K562 (cell line): ENCODE results near the gene UPK2. TPM values are rescaled to one million over a fixed set of nuclear protein-coding genes. Genes with fewer than 3 reads are reported as not detected.
A peak's percentile ranks its signal among the peaks of the same experiment; 100 is the strongest.

ENCODE experiments used
- BACH1 ChIP-seq: fragments of 200-800 bp; sonication (Bioruptor generic); IDR thresholded peaks from 2 replicates; pipeline ENCODE4 v1.6.1; 2016; ENCODE audit warnings: missing genetic modification characterization, missing compliant biosample characterization
- BCLAF1 ChIP-seq, 2 experiments: fragments of 450-650 bp in 1 of 2; IDR thresholded peaks; 2 replicates each; pipeline ENCODE4 v1.6.1; 2011 to 2017; ENCODE audit warnings: low read depth in 2 of 2, antibody characterized with exemption in 1 of 2, borderline replicate concordance in 1 of 2, low read length in 1 of 2, mild to moderate bottlenecking in 1 of 2, mixed read lengths in 1 of 2; ENCODE audit not compliant: control insufficient read depth in 1 of 2
- CHCHD3 ChIP-seq: fragments of 250-450 bp; sonication (Bioruptor Pico); IDR thresholded peaks from 2 replicates; pipeline ENCODE4 v2.1.2; 2022; ENCODE audit warnings: mild to moderate bottlenecking
- HBP1 ChIP-seq: fragments of 450-650 bp; formaldehyde crosslinking; IDR thresholded peaks from 2 replicates; pipeline ENCODE4 v1.4.0; 2022; ENCODE audit warnings: missing genetic modification characterization
- ILF3 ChIP-seq: fragments of 450-650 bp; IDR thresholded peaks from 2 replicates; pipeline ENCODE4 v1.6.1; 2018; ENCODE audit warnings: antibody characterized with exemption, mild to moderate bottlenecking, moderate library complexity, borderline replicate concordance
- NCOR1 ChIP-seq: fragments of 450-650 bp; IDR thresholded peaks from 2 replicates; pipeline ENCODE4 v1.6.1; 2016; ENCODE audit warnings: mild to moderate bottlenecking, moderate library complexity
- PURB ChIP-seq: sonication (generic); formaldehyde crosslinking; IDR thresholded peaks from 2 replicates; pipeline ENCODE4 v1.9.0; 2021; ENCODE audit warnings: low read depth, mild to moderate bottlenecking, missing genetic modification reagents
- RBM22 ChIP-seq: fragments of 200-400 bp; formaldehyde crosslinking; IDR thresholded peaks from 2 replicates; pipeline ENCODE4 v1.6.1; 2018; ENCODE audit warnings: low read length, low read depth; ENCODE audit not compliant: poor library complexity, severe bottlenecking
- TFAM ChIP-seq: fragments of 250-450 bp; sonication (Bioruptor Pico); conservative IDR thresholded peaks from 2 replicates; pipeline ENCODE4 v1.5.0; 2021; ENCODE audit warnings: mild to moderate bottlenecking, moderate library complexity
- ZFP30 ChIP-seq: fragments of 250-450 bp; sonication (Bioruptor Pico); IDR thresholded peaks from 2 replicates; pipeline ENCODE4 v1.8.0; 2022; ENCODE audit warnings: moderate library complexity, mild to moderate bottlenecking, inconsistent platforms, borderline replicate concordance
- ZNF561 ChIP-seq: fragments of 450-650 bp; formaldehyde crosslinking; conservative IDR thresholded peaks from 2 replicates; pipeline ENCODE4 v1.4.0; 2020; ENCODE audit warnings: mild to moderate bottlenecking, moderate library complexity
- polyA plus RNA-seq, 8 experiments: library from polyadenylated mRNA; depleted of rRNA in 4 of 8; stranded (reverse) in 5 of 8; unstranded in 3 of 8; fragments of >200 nt; fragmentation: Nextera tagmentation in 2 of 8; fragmentation: Illumina TruSeq in 1 of 8; extraction: Ambion mirVana in 2 of 8; extraction: Trizol in 1 of 8; gene quantifications; 2 replicates each; pipeline versions ENCODE4 v1.2.1 to v1.2.3, GENCODE V29; 2011 to 2014; ENCODE audit warnings: inconsistent platforms in 1 of 8, missing spikeins in 1 of 8
- total RNA-seq, 7 experiments: library from RNA; depleted of rRNA in 6 of 7; stranded (reverse); fragments of >200 nt in 6 of 7; fragmentation: Illumina TruSeq in 2 of 7; extraction: Trizol in 2 of 7; gene quantifications; 2 replicates each; pipeline versions ENCODE4 v1.2.1 to v1.2.3, GENCODE V29; 2011 to 2021; ENCODE audit warnings: low replicate concordance in 1 of 7
- TF ChIP-seq, protein P1 (sequence below): fragments of 200-400 bp; formaldehyde crosslinking; IDR thresholded peaks from 2 replicates; pipeline ENCODE4 v1.6.1; 2017; ENCODE audit warnings: mild to moderate bottlenecking, low read depth, low read length, moderate library complexity
- TF ChIP-seq, protein P2 (sequence below): fragments of 450-650 bp; formaldehyde crosslinking; IDR thresholded peaks from 2 replicates; pipeline ENCODE4 v1.4.0; 2020; ENCODE audit warnings: mild to moderate bottlenecking, moderate library complexity
- TF ChIP-seq, protein P3 (sequence below): fragments of 250-450 bp; sonication (Bioruptor Pico); IDR thresholded peaks from 2 replicates; pipeline ENCODE4 v1.5.0; 2020; ENCODE audit warnings: mild to moderate bottlenecking, borderline replicate concordance

The UPK2 gene
- total and polyA plus RNA-seq, 9 of the 15 experiments (the other 6 are each of a cell fraction or from before 2014, with no cell fraction given), result not detected

- TF ChIP-seq CHCHD3 (no peak), TFAM (CRISPR knock-in tag) (no peak), BCLAF1 (IDR thresholded peaks at IDR 0.05; ENCODE audit: borderline replicate concordance in 1 of 2, control insufficient read depth in 1 of 2, low read depth in 2 of 2, low read length in 1 of 2) (no peak), BACH1 (tag) (peak; percentile 65; the same call in 1 of the 2 replicates), ILF3 (no peak), NCOR1 (no peak), PURB (no peak), RBM22 (no peak), ZFP30 (CRISPR knock-in tag) (no peak), ZNF561 (CRISPR knock-in tag) (no peak), HBP1 (CRISPR knock-in tag) (no peak)
- TF ChIP-seq, protein P1, sequence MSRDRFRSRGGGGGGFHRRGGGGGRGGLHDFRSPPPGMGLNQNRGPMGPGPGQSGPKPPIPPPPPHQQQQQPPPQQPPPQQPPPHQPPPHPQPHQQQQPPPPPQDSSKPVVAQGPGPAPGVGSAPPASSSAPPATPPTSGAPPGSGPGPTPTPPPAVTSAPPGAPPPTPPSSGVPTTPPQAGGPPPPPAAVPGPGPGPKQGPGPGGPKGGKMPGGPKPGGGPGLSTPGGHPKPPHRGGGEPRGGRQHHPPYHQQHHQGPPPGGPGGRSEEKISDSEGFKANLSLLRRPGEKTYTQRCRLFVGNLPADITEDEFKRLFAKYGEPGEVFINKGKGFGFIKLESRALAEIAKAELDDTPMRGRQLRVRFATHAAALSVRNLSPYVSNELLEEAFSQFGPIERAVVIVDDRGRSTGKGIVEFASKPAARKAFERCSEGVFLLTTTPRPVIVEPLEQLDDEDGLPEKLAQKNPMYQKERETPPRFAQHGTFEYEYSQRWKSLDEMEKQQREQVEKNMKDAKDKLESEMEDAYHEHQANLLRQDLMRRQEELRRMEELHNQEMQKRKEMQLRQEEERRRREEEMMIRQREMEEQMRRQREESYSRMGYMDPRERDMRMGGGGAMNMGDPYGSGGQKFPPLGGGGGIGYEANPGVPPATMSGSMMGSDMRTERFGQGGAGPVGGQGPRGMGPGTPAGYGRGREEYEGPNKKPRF, result no peak
- TF ChIP-seq, protein P2, sequence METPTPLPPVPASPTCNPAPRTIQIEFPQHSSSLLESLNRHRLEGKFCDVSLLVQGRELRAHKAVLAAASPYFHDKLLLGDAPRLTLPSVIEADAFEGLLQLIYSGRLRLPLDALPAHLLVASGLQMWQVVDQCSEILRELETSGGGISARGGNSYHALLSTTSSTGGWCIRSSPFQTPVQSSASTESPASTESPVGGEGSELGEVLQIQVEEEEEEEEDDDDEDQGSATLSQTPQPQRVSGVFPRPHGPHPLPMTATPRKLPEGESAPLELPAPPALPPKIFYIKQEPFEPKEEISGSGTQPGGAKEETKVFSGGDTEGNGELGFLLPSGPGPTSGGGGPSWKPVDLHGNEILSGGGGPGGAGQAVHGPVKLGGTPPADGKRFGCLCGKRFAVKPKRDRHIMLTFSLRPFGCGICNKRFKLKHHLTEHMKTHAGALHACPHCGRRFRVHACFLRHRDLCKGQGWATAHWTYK (CRISPR knock-in tag), result no peak
- TF ChIP-seq, protein P3, sequence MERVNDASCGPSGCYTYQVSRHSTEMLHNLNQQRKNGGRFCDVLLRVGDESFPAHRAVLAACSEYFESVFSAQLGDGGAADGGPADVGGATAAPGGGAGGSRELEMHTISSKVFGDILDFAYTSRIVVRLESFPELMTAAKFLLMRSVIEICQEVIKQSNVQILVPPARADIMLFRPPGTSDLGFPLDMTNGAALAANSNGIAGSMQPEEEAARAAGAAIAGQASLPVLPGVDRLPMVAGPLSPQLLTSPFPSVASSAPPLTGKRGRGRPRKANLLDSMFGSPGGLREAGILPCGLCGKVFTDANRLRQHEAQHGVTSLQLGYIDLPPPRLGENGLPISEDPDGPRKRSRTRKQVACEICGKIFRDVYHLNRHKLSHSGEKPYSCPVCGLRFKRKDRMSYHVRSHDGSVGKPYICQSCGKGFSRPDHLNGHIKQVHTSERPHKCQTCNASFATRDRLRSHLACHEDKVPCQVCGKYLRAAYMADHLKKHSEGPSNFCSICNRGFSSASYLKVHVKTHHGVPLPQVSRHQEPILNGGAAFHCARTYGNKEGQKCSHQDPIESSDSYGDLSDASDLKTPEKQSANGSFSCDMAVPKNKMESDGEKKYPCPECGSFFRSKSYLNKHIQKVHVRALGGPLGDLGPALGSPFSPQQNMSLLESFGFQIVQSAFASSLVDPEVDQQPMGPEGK (CRISPR knock-in tag), result no peak
Observed at GRCh38 chr11:118911880-118912741, 44.0 kb upstream of the UPK2 start (continued).
